Smooth muscle cell (in vitro differentiated cells): ENCODE measurements around the gene SLC39A9. TPM values are rescaled to one million over a fixed set of nuclear protein-coding genes. Genes with fewer than 3 reads are reported as not detected.

ENCODE experiments used
- DNase-seq: peaks from one replicate; lab custom pipeline; 2025; ENCODE audit not compliant: unreplicated experiment; lab: John Stamatoyannopoulos, UW
- H2AFZ ChIP-seq: fragments of 200-600 bp; sonication (generic); 2 replicates; pipeline ENCODE4 v1.6.0; 2016; ENCODE audit warnings: antibody characterized with exemption, low read depth, mild to moderate bottlenecking
- H3F3A ChIP-seq: fragments of 200-600 bp; sonication (generic); 2 replicates; pipeline ENCODE4 v1.6.0; 2017; ENCODE audit warnings: antibody characterized with exemption, low read depth
- H3K27ac ChIP-seq: fragments of 200-600 bp; sonication (generic); 2 replicates; pipeline ENCODE4 v1.5.1; 2016; ENCODE audit warnings: low read depth, mild to moderate bottlenecking
- H3K27me3 ChIP-seq: fragments of 200-600 bp; sonication (generic); 2 replicates; pipeline ENCODE4 v1.6.1; 2016; ENCODE audit warnings: low read depth, mild to moderate bottlenecking
- H3K36me3 ChIP-seq: fragments of 200-600 bp; sonication (generic); 2 replicates; pipeline ENCODE4 v1.5.1; 2016; ENCODE audit warnings: low read depth
- H3K4me1 ChIP-seq: fragments of 200-600 bp; sonication (generic); 2 replicates; pipeline ENCODE4 v1.5.1; 2016; ENCODE audit warnings: low read depth
- H3K4me2 ChIP-seq: fragments of 200-600 bp; sonication (generic); 2 replicates; pipeline ENCODE4 v1.6.0; 2016; ENCODE audit warnings: mild to moderate bottlenecking
- H3K4me3 ChIP-seq: fragments of 200-600 bp; sonication (generic); 2 replicates; pipeline ENCODE4 v1.5.1; 2016; ENCODE audit warnings: mild to moderate bottlenecking
- H3K79me2 ChIP-seq: fragments of 200-600 bp; sonication (generic); 2 replicates; pipeline ENCODE4 v1.6.0; 2016; ENCODE audit warnings: low read depth, mild to moderate bottlenecking
- H3K9ac ChIP-seq: fragments of 200-600 bp; sonication (generic); 2 replicates; pipeline ENCODE4 v1.6.0; 2016; ENCODE audit warnings: low read depth
- H3K9me3 ChIP-seq: fragments of 200-600 bp; sonication (generic); replicated peaks from 2 replicates; pipeline ENCODE4 v1.5.1; 2016; ENCODE audit warnings: low read depth
- H4K20me1 ChIP-seq: fragments of 200-600 bp; sonication (generic); 2 replicates; pipeline ENCODE4 v1.6.0; 2016; ENCODE audit warnings: low read depth
- WGBS: methylation state at CpG from one replicate; pipeline ENCODE4 v1.1.7; 2016; ENCODE audit warnings: low lambda C conversion rate; 5-methylcytosine and 5-hydroxymethylcytosine counted together
- polyA plus RNA-seq: library from polyadenylated mRNA; unstranded; fragments of >200 nt; fragmentation: Nextera tagmentation; extraction: Ambion mirVana; gene quantifications from 2 replicates; pipeline ENCODE4 v1.2.1, GENCODE V29; 2016
- total RNA-seq: library from RNA; depleted of rRNA; stranded (reverse); fragments of >200 nt; gene quantifications from 2 replicates; pipeline ENCODE4 v1.2.3, GENCODE V29; 2014
- TF ChIP-seq, protein P1 (sequence below): fragments of 200-600 bp; sonication (generic); IDR thresholded peaks from 2 replicates; pipeline ENCODE4 v1.5.1; 2017; ENCODE audit warnings: borderline replicate concordance, mild to moderate bottlenecking, antibody characterized with exemption; ENCODE audit not compliant: insufficient read depth, poor library complexity, severe bottlenecking

The SLC39A9 gene
- total and polyA plus RNA-seq, 2 experiments from 2014 or later: 42.8 to 106 TPM

GRCh38 chr14:69490219-69490918 lies 91.9 kb downstream of the SLC39A9 start:
- Histone ChIP-seq H3K4me1 (no peaks in the 10 kb centered on the region), H3K27ac (no peak overlapping the region), H3K4me3 (no peak overlapping the region), H3K9me3 (no peaks in the 10 kb centered on the region), H3K4me2 (no peak overlapping the region), H3K27me3 (peaks cover 48% of the 10 kb centered on the region), H3K79me2 (no peaks in the 10 kb centered on the region), H2AFZ (no peak overlapping the region), H3K36me3 (no peaks in the 10 kb centered on the region), H3F3A (no peaks in the 10 kb centered on the region), H3K9ac (no peak overlapping the region), H4K20me1 (no peaks in the 10 kb centered on the region)
- 89% methylated on average over 7 of the region's 7 CpGs for WGBS
- DNase-seq: no peak
- TF ChIP-seq, protein P1, sequence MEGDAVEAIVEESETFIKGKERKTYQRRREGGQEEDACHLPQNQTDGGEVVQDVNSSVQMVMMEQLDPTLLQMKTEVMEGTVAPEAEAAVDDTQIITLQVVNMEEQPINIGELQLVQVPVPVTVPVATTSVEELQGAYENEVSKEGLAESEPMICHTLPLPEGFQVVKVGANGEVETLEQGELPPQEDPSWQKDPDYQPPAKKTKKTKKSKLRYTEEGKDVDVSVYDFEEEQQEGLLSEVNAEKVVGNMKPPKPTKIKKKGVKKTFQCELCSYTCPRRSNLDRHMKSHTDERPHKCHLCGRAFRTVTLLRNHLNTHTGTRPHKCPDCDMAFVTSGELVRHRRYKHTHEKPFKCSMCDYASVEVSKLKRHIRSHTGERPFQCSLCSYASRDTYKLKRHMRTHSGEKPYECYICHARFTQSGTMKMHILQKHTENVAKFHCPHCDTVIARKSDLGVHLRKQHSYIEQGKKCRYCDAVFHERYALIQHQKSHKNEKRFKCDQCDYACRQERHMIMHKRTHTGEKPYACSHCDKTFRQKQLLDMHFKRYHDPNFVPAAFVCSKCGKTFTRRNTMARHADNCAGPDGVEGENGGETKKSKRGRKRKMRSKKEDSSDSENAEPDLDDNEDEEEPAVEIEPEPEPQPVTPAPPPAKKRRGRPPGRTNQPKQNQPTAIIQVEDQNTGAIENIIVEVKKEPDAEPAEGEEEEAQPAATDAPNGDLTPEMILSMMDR: no peak

DNA sequence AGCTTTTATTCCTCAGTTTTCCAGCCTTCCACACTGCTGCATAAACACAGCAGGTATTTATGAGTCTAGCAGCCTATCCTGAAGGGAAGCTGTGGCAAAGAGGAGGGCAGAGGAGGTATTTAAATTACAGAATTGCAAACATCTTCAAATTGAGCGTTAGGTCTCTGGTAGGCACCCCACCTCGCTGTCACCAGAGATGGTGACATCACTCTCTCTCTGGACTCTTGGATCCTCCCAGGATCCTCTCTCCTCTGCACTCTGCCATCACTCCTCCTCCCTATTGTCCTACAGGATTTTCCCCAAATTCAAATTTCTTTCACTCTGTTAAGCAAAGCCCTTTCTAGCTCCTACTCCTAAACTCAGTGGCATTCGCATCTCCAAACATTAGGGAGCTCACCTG lies 92.7 kb downstream of the SLC39A9 start:
- DNase-seq: no peak
- 81% methylated on average over 3 of the region's 3 CpGs for WGBS
- H2AFZ ChIP-seq: no peak overlapping the region
- no peaks in the 10 kb centered on the region for H3K79me2 ChIP-seq
- no peaks in the 10 kb centered on the region for H3K4me1 ChIP-seq
- no peaks in the 10 kb centered on the region for H3K9me3 ChIP-seq
- H3K36me3 ChIP-seq: no peaks in the 10 kb centered on the region
- H4K20me1 ChIP-seq: no peaks in the 10 kb centered on the region
- H3K27me3 ChIP-seq: peaks cover 40% of the 10 kb centered on the region
- TF ChIP-seq, protein P1: no peak
- no peak overlapping the region for H3K4me2 ChIP-seq
- H3K9ac ChIP-seq: no peak overlapping the region
- no peak overlapping the region for H3K27ac ChIP-seq
- H3K4me3 ChIP-seq: no peak overlapping the region
- no peaks in the 10 kb centered on the region for H3F3A ChIP-seq

DNA sequence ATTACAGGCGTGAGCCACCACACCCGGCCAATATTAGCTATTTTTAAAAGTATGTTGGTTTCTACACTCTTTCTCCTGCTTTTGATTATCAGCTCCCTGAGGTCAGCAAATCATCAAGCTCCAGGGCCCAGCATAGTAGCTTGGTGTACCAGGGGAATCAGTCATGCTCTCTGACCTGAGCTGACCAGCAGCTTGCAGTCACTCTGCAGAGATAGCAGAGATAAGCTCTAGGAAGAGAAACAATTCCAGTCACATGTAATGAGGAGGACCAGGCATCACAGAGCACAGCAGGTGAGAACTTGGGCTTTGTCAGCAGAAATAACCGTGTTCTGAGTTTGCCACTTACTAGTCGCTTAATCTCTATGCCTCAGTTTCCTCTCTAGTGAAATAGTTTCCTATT lies 94.5 kb downstream of the SLC39A9 start:
- WGBS: 89% methylated on average over 4 of the region's 4 CpGs
- no peak overlapping the region for H2AFZ ChIP-seq
- no peaks in the 10 kb centered on the region for H4K20me1 ChIP-seq
- H3K79me2 ChIP-seq: no peaks in the 10 kb centered on the region
- no peak for DNase-seq
- H3F3A ChIP-seq: no peaks in the 10 kb centered on the region
- no peaks in the 10 kb centered on the region for H3K9me3 ChIP-seq
- TF ChIP-seq, protein P1: no peak
- no peak overlapping the region for H3K27ac ChIP-seq
- H3K27me3 ChIP-seq: peaks cover 22% of the 10 kb centered on the region
- H3K4me2 ChIP-seq: no peak overlapping the region
- H3K4me1 ChIP-seq: no peaks in the 10 kb centered on the region
- H3K9ac ChIP-seq: no peak overlapping the region
- H3K36me3 ChIP-seq: no peaks in the 10 kb centered on the region
- H3K4me3 ChIP-seq: no peak overlapping the region

DNA sequence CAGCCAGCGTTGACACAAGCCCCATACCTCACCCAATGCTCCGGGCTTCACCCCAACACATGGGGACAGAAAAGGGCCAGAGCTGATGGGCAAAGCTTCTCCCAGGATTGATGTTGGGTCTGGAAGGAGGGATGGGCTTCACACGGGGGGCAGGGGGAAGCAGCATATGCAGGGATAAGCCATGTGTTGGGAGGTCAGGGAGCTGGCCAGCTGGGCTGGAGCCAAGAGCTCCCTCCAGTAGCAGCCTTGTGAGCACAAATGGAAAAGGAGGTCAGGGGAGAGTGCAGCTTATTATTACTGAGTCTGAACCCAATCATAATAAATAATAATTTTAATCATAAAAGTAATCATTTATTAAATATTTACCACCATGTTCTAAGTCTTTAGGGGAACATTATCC lies 95.3 kb downstream of the SLC39A9 start:
- no peak overlapping the region for H3K4me2 ChIP-seq

More for the DNA sequence above, 95.3 kb downstream of the SLC39A9 start:
- no peaks in the 10 kb centered on the region for H3K79me2 ChIP-seq
- TF ChIP-seq, protein P1: no peak
- no peak overlapping the region for H3K9ac ChIP-seq
- H3K4me3 ChIP-seq: no peak overlapping the region
- H3K9me3 ChIP-seq: no peaks in the 10 kb centered on the region
- no peak overlapping the region for H2AFZ ChIP-seq
- peaks cover 14% of the 10 kb centered on the region for H3K27me3 ChIP-seq
- no peaks in the 10 kb centered on the region for H4K20me1 ChIP-seq
- no peak overlapping the region for H3K27ac ChIP-seq
- H3K36me3 ChIP-seq: no peaks in the 10 kb centered on the region
- H3K4me1 ChIP-seq: no peaks in the 10 kb centered on the region
- no peak for DNase-seq
- H3F3A ChIP-seq: no peaks in the 10 kb centered on the region
- WGBS: 78% methylated on average over 3 of the region's 3 CpGs
